ENCODE results near the gene DCDC2B. TPM values are rescaled to one million over a fixed set of nuclear protein-coding genes. Genes with fewer than 3 reads are reported as not detected.
A peak's percentile ranks its signal among the peaks of the same experiment; 100 is the strongest.

DCDC2B gene
- total RNA-seq, 1 donor from 2014 or later, result not detected

DNA sequence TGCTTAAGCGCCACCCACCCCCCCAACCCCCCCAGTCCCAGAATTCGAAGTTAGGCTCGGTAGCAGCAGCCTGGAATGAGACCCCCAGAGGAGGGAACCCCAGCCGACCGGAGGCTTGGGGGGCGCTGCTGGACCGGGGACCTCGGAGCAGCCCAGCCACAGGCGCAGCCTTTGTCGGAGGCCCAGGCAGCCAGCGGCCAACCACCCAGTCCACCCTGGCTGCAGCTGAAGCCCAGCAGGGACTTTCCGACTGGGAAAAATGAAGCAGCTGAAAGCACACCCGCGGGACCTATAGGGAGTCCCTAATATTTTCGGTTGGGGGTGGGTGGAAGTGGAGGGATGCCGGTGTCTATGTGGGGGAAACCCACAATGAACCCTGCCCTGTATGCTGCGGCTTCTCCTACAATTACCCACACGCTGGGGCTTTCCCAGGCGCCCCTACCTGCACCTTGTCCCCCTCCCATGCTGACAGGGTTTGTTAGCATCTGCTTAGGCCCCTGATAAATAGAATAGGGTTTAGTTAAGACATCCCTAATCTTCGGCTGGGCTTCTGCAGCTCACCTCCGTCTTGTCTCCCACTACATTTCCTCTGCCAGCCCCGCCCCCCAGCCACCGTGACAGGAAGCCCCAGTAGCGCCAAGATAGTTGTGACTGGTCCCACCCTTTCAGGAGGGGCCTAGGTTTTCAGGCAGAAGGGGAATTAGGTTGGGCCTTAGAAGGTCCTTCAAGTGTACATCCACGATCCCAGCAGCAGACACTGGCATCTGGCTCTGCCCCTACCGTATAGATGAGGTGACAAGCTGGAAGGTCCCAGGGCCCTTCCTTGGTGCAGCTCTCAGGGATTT is 7.7 kb upstream of the DCDC2B start:
- no peak for TF ChIP-seq CTCF (conservative IDR thresholded peaks at IDR 0.05)
- Mint-ChIP-seq H3K9me3 (no peaks in the 10 kb centered on the region), H3K4me1 (peaks cover 52% of the 10 kb centered on the region), H3K4me3 (peak overlapping the region; percentile 92), H3K36me3 (ENCODE audit: low read depth) (peaks cover 6% of the 10 kb centered on the region), H3K27me3 (ENCODE audit: low read depth) (peaks cover 3% of the 10 kb centered on the region), H3K27ac (ENCODE audit: unreplicated experiment) (no peak overlapping the region)
- peak; percentile 39 for DNase-seq (ENCODE audit: low read depth, low spot score)

DNA sequence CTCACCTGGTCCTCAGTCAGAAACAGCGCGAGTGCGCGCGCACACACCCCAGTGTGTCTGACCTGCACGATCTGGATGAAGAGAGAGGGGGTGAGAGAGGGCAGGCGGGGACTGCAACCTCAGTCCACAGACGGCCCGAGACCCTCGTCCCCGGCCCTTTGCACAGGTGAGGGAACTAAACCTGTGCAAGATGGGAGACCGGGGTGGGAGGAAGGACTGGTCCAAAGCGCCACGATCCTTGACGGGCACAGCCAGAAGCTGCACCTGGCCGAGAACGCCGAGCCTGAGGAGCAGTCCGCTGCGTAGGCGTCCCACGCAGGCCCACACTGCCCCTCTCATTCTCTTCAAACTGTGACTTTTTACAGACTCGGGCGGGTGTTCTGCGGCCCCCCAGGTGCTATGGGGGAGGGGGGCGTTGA is 3.9 kb upstream of the DCDC2B start:
- Mint-ChIP-seq H3K27ac (ENCODE audit: unreplicated experiment) (no peak overlapping the region), H3K4me3 (peak overlapping the region; percentile 92), H3K27me3 (ENCODE audit: low read depth) (peaks cover 3% of the 10 kb centered on the region), H3K9me3 (no peaks in the 10 kb centered on the region), H3K4me1 (peaks cover 32% of the 10 kb centered on the region), H3K36me3 (ENCODE audit: low read depth) (no peaks in the 10 kb centered on the region)
- no peak for DNase-seq (ENCODE audit: low read depth, low spot score)
- TF ChIP-seq CTCF (conservative IDR thresholded peaks at IDR 0.05), result no peak

- peak; percentile 13 for TF ChIP-seq CTCF (conservative IDR thresholded peaks at IDR 0.05)
- peaks cover 3% of the 10 kb centered on the region for H3K27me3 Mint-ChIP-seq (ENCODE audit: low read depth)
- peak; percentile 73 for DNase-seq (ENCODE audit: low read depth, low spot score)
Observed at GRCh38 chr1:32205401-32206370, 3.2 kb upstream of the DCDC2B start, which contains the start of gene IQCC. Gene IQCC, plus strand, starts transcription at chr1:32205671. Its CDS starts 11 bp downstream, at chr1:32205682.

DNA sequence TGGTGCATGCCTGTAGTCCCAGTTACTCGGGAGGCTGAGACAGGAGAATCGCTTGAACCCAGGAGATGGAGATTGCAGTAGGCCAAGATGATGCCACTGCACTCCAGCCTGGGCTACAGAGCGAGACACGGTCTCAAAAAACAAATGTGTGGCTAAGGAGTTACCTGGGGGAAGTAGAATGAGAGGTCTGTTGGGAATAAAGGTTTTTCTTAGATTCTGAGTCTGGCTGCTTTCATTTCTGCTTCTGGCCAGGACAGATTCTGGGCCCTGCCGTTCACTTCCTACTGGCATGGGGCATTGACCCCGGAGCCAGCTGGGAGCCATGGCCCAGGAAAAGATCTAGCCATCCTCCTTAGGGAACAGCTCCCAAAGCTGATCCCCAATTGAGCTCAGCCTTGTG is 420 bp upstream of the DCDC2B start:
- no peak for TF ChIP-seq CTCF (conservative IDR thresholded peaks at IDR 0.05)
- Mint-ChIP-seq H3K4me3 (peak overlapping the region; percentile 51), H3K27me3 (ENCODE audit: low read depth) (no peaks in the 10 kb centered on the region), H3K4me1 (peaks cover 12% of the 10 kb centered on the region), H3K36me3 (ENCODE audit: low read depth) (no peaks in the 10 kb centered on the region), H3K9me3 (no peaks in the 10 kb centered on the region), H3K27ac (ENCODE audit: unreplicated experiment) (no peak overlapping the region)
- DNase-seq (ENCODE audit: low read depth, low spot score), result no peak

More at GRCh38 chr1:32205401-32206370, 3.2 kb upstream of the DCDC2B start, which contains the start of gene IQCC:
- peaks cover 27% of the 10 kb centered on the region for H3K4me1 Mint-ChIP-seq
- H3K36me3 Mint-ChIP-seq (ENCODE audit: low read depth), result no peaks in the 10 kb centered on the region
- H3K27ac Mint-ChIP-seq (ENCODE audit: unreplicated experiment), result peak within 1 kb of the TSS; percentile 92
- H3K4me3 Mint-ChIP-seq, result peak within 1 kb of the TSS; percentile 92
- no peaks in the 10 kb centered on the region for H3K9me3 Mint-ChIP-seq
